GM12873 (cell line): ENCODE results near the gene CACNA1D.

Experiments used
- CTCF ChIP-seq: IDR thresholded peaks from 2 replicates; pipeline ENCODE4 v1.5.1; 2012; ENCODE audit warnings: low read depth, mild to moderate bottlenecking, moderate library complexity, low read length, control low read depth; ENCODE audit not compliant: insufficient read depth; ENCODE audit errors: missing control alignments

CACNA1D gene

GRCh38 chr3:53826048-53826447, 331.6 kb downstream of the CACNA1D start:
- TF ChIP-seq CTCF = no peak

- TF ChIP-seq CTCF = no peak
These were observed 334.2 kb downstream of the CACNA1D start for GRCh38 chr3:53828581-53828980.

- TF ChIP-seq CTCF = no peak
These were observed 335.2 kb downstream of the CACNA1D start for GRCh38 chr3:53829605-53830004.

- TF ChIP-seq CTCF = no peak
These were observed 336.5 kb downstream of the CACNA1D start for GRCh38 chr3:53830944-53831343.

- TF ChIP-seq CTCF = no peak
These were observed 338.7 kb downstream of the CACNA1D start for GRCh38 chr3:53833053-53833645.

- TF ChIP-seq CTCF = no peak
These were observed 339.3 kb downstream of the CACNA1D start for GRCh38 chr3:53833700-53834099.

GRCh38 chr3:53834429-53835095, 340.2 kb downstream of the CACNA1D start:
- peak; percentile 12 for TF ChIP-seq CTCF
